Stimulated activated CD8-positive, alpha-beta memory T cell treated with anti-CD3 and anti-CD28 coated beads, Interleukin-4, amount 100 ng/mL, for 48 hours (primary cell): ENCODE results near the gene RPL36AL.
"Not testable (repeated sequence)": the region's sequence is repeated elsewhere in the genome, so short reads cannot be mapped to it uniquely, and the experiment has no call there.

Experiments
- DNase-seq: peaks from one replicate; pipeline ENCODE4 v3.0.0-alpha.2; 2020

Gene RPL36AL

GRCh38 chr14:49620182-49621113, at the start of gene RPL36AL, which contains the start of gene MGAT2:
Gene RPL36AL, minus strand, starts transcription at chr14:49620626. Its CDS starts 1,522 bp downstream, at chr14:49619104.
Gene MGAT2, plus strand, starts transcription at chr14:49620799. Its CDS starts 470 bp downstream, at chr14:49621269.
- DNase-seq = peak; percentile 97

GRCh38 chr14:49659526-49660455, 39.4 kb upstream of the RPL36AL start:
- no peak for DNase-seq

- not testable (repeated sequence) for DNase-seq
These were observed 37.1 kb upstream of the RPL36AL start for GRCh38 chr14:49657500-49657899.

- no peak for DNase-seq
These were observed 34.1 kb upstream of the RPL36AL start for GRCh38 chr14:49654511-49654910.

- DNase-seq = no peak
These were observed 33.1 kb upstream of the RPL36AL start for GRCh38 chr14:49653508-49653907.

- DNase-seq = no peak
These were observed 21.7 kb upstream of the RPL36AL start for GRCh38 chr14:49642163-49642562.

- no peak for DNase-seq
These were observed 21.3 kb upstream of the RPL36AL start for GRCh38 chr14:49641697-49642129.

DNA sequence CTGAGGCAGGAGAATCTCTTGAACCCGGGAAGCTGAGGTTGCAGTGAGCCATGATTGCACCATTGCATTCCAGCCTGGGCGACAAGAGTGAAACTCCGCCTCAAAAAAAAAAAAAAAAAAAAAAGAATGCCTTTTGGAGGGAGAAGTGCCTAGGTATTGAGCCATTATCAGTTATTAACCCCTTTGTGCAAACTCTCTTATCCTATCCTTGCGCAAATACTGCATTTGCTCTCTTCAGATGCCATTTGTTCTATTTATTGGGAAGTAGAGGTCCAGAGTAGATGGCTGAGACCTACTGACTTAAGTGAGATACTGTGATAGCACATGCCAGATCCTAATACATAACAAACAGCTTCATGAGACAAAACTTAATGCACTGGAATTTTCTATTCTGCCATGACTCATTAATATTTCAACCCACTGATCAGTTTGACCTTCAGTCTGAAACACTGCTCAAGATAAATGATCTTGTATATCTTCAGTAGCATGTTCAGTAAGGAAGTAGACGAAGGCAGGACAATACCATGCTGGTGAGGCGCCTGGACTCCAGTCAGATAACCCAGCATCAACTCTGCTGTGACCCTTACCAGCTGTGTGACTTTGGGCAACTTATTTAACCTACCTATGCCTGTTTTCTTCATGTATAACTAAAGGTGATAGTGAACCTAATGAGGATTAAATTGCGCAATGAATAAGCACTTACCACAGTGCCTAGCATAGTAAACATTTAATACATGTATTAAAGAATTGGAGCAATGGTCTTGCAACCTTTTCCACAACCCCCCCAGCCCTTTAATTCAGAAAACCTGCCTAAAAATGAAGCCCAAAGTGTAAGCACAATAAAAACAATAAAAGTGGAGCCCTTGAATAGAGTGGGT, 20.4 kb upstream of the RPL36AL start:
- DNase-seq = no peak

DNA sequence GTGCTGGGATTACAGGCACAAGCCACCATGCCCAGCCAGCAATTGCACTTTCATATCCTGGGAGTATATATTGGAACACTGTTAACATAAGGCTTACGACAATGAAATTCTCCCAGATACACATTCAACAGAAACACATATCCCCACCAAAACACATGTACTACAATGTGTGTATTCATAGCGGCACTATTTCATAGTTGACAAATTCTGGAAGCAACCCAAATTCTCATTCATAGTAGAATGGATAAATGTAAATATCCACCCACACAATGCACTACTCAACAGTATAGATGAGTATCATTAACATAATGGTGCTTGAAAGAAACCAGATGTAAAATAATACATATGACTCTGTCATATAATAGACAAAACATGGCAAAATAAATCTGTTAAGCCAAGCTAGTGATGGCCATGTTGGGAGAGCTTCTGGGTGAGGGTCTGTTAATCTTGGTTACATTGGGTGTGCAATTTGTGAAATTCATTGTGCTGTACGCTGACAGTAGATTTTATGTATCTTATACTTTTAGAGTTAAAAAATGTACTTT, 17.2 kb upstream of the RPL36AL start:
- DNase-seq = no peak

- DNase-seq = no peak
These were observed 16.4 kb upstream of the RPL36AL start for GRCh38 chr14:49636866-49637265.

DNA sequence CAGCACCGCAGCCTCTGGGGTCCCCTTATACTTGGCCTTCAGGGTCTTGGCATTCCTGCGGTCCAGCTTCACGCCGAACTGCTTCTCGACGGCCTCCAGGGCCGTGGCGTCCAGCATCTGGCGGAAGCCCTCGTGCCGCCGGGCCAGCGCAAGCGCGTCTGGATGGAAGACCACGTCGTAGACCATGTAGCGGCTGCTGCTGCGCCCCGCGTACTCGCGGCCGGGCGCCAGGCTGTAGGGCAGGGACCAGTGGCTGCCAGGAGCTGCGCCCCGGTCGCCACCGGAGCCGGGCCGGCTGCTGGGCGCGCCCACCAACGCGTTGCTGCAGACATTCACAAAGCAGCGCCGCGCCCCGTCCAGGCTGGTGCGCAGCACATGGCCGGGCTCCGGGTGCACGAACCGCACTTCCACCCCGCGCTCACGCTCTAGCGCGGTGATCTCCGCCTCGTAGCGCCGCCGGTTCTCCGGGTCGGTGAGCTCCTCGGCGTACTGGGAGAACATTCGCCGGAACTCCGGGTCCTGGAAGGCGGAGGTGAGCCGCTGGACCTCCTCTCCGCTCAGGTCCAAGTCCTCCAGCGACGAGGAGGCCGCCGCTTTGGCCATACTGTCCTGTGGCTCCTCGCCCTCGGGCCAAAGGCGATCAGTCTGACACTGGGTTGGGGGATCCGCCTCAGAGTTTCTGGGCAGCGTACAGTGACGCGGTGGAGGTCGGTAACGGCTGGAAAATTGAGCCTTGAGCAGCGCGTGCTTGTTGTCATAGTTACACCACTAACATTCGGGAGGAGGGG, 14.3 kb upstream of the RPL36AL start, which contains the start of gene DNAAF2:
Gene DNAAF2 (minus strand): TSS at position 698 of the 788 bp plus-strand sequence. CDS start 95 bp downstream, at position 603.
- DNase-seq = peak; percentile 66

DNA sequence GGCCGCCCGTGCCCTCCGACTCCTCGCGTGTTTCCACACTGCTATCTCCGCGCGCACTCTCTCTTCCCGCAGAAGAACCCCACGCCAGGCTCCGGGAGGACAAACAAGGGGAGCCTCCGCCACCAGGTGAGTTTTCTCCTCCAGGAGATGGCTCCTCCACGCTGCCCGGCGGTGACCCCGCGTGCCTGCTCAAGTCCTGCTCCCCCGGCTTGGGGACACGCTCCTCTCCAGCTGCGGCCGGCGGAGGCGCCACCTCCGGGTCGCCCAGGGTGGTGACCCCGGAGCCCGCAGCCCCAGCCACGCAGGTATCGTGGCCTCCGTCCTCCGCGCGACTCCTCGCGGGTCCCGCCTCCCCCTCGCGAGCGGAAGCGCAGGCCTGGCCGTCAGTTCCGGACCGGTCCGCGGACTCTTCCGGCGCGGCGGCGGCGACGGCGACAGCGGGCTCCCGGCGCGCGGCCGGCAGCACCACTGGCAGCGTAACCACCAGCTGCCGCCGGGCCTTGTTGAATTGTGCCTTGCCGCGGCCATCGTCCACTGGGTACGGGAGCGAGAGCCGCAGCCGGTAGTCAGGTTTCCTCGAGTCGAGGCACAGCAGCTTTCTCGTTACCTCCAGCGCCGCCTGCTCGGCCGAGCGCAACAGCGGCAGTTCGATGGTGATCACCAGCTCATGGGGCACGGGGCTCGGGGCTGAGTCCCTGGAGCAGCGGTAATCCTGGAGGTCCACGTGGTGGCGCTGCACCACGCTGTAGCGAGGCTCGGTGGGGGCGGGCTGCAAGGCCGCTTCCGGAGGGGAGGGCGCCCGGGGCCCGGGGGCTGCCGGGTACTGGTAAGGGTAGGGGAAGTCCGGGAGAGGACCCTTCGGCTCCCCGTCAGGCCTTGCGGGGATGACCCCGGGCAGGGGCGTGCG, 13.5 kb upstream of the RPL36AL start:
- peak; percentile 96 for DNase-seq

DNA sequence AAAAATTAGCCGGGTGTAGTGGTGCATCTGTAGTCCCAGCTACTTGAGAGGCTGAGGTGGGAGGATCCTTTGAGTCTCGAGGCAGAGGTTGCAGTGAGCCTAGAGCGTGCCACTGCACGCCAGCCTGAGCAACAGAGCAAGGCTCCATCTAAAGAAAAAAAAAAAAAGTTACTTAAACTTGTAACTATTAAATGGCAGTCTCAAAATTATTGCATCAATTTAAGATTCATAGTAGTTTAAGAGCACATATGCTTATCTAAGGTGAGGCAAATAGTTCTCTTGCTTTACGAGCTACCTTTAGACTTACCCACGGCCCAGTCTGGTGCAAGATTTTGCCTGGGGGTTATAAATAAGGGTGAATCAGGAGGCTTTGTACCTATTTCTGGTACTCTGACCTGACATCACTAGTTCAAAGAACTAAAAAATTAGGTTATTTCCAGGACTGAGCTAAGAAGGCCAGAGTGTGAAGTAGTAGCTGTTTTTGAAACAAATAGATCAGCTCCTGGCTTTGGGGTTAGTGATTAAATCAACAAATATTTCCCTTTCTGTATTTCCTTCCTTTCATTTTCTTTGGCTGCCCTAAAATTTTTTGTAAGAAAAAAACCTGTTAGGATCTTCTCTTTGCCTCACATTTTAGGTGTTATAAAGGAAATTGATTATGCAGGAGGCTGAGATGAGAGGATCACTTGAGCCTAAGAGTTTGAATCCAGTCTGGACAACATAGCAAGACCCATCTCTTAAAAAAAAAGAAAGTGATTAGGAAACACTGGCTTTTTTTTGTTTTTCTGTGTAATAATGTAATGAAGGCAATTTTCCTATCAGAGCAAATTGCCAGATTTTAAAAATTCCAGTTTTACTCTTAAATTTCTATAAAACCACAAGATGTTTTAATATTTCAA, 3.8 kb upstream of the RPL36AL start:
- DNase-seq = no peak

DNA sequence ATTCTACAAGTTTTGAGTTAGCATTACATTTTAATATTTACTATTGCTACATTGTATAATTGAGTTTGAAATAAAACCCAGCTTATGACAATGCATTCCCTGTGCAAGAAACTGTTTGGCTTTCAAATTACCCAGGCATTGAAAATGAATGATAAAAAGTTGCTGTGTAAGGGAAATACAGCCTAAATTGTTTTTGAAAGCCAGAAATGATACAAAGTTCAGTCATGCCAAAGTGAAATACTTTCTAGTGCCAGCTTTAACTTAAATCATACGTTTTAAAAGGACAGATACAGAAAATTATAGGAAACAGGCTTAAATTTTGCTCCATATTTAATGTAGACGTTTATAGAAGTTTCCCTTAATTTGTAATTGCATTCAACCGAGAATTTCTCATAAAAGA, 3.0 kb upstream of the RPL36AL start:
- no peak for DNase-seq

GRCh38 chr14:49622022-49622607, 1.7 kb upstream of the RPL36AL start:
- DNase-seq = no peak

- DNase-seq = peak; percentile 71
These were observed 872 bp upstream of the RPL36AL start for GRCh38 chr14:49621114-49621881.

GRCh38 chr14:49619730-49620129, 696 bp downstream of the RPL36AL start:
- DNase-seq = no peak

- DNase-seq = not testable (repeated sequence)
These were observed 1.2 kb downstream of the RPL36AL start for GRCh38 chr14:49619273-49619672.
